Eye (tissue), 1 donor: ENCODE results near the gene ZSWIM1.
A peak's percentile ranks its signal among the peaks of the same experiment; 100 is the strongest.

Source experiments
- DNase-seq: peaks from one replicate; pipeline ENCODE4 v3.0.0-alpha.2; 2015

ZSWIM1 gene

DNA sequence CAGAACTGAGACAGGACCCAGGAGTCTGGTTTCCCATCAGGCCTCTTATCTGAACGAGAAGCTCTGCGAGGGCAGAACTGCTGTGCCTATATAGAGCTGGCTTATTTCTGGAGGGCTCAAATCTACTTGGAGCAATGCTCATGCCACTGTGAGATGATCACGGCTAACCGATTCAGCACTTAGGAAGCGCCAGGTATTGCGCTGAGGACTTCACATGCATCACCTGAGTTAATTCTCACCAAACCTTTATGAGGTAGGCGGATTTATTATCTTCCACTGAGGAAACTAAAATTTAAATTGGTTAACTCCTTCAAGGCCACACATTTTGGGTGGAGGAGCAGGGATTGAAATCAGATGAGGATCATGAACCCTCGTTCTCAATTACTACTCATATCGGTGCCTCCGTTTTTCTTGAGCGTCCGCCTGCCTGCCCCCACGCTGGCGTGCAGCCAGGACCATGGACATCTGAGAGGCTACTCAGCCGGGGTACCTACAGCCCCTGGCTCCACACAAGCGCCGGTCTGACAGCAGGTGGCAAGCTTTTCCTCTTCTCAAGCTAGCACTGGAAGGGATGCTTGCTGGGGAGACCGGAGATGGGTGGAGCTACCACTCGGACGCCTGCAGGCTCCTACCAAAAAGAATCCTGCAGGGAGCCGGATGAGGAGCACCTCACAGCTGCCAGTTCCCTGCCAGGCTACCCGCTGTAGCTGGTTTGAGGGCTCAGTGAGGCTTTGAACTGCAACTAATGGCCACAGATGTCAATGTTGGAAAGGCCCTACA, 52.4 kb downstream of the ZSWIM1 start:
- peak; percentile 84 for DNase-seq

DNA sequence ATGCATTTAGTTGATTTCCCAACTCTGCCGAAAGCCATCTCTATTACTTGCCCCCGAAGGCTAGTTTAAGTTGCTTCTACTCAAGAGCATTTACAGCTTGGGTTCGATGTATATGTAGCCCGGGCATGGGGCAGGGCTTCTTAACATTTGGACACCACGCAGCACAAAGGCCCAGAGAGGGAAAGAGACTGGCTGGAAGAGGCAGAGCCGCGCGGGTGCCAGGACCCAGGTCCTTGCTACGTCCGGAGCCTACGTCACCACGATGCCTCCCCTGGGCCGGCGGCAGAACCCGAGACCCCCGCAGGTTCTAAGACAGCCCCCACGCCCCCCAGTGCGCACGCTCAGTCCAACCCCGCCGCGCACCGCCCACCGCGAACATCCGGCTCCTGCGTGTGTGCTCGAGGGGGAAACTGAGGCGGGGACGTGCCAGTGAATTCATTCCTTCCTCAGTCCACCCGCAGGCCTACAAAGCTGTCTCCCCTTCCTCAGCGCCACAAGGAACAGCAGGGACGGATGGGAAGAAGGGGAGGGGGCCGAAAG, 53.1 kb downstream of the ZSWIM1 start:
- no peak for DNase-seq
